ENCODE data around the gene CNST.
"Not testable (repeated sequence)": the region's sequence is repeated elsewhere in the genome, so short reads cannot be mapped to it uniquely, and the experiment has no call there.

The CNST gene

GRCh38 chr1:246699095-246699735, 133.0 kb downstream of the CNST start:
- peak; percentile 76 to 93 for DNase-seq (ENCODE audit: low read depth in 1 of 2, low spot score in 1 of 2)
- no peak for TF ChIP-seq JUND (IDR thresholded peaks at IDR 0.05; ENCODE audit: low read depth)
- in situ Hi-C loops (cut with HindIII; ENCODE audit: low pct_unique_long_range_greater_than_20kb, low sequenced_read_pairs) = no loop called here

GRCh38 chr1:246703581-246703980, 137.3 kb downstream of the CNST start:
- TF ChIP-seq JUND (IDR thresholded peaks at IDR 0.05; ENCODE audit: low read depth) = no peak
- peak in 1 of 2 experiments; percentile 56 for DNase-seq (ENCODE audit: low read depth in 1 of 2, low spot score in 1 of 2)
- in situ Hi-C loops (cut with HindIII; ENCODE audit: low pct_unique_long_range_greater_than_20kb, low sequenced_read_pairs) = no loop called here

- in situ Hi-C loops (cut with HindIII; ENCODE audit: low pct_unique_long_range_greater_than_20kb, low sequenced_read_pairs) = no loop called here
- DNase-seq (ENCODE audit: low read depth in 1 of 2, low spot score in 1 of 2) = peak in 1 of 2 experiments; percentile 67
- 0 out of 2 replicates have a peak, but pooled peaks have one; percentile 34 for TF ChIP-seq JUND (IDR thresholded peaks at IDR 0.05; ENCODE audit: low read depth)
These were observed 139.1 kb downstream of the CNST start for GRCh38 chr1:246705368-246705767.

DNA sequence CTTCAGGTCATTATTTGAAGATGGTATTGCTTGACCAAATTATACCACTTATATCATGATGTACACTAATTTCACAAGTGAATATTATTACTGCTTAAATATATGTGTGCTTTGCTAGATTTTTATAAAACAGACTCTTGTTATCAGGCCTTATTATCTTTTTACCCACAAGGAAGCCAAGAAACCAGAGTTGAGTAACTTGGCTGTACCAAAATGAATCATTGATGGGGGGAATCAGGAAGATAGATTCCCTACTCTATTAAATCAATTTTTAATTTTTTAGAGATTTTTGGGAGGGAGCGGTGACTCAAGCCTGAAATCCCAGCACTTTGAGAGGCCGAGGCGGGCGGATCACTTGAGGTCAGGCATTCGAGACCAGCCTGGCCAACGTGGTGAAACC, 141.9 kb downstream of the CNST start:
- in situ Hi-C loops (cut with HindIII; ENCODE audit: low pct_unique_long_range_greater_than_20kb, low sequenced_read_pairs) = no loop called here
- no peak for TF ChIP-seq JUND (IDR thresholded peaks at IDR 0.05; ENCODE audit: low read depth)
- no peak for DNase-seq (ENCODE audit: low read depth in 1 of 2, low spot score in 1 of 2)

DNA sequence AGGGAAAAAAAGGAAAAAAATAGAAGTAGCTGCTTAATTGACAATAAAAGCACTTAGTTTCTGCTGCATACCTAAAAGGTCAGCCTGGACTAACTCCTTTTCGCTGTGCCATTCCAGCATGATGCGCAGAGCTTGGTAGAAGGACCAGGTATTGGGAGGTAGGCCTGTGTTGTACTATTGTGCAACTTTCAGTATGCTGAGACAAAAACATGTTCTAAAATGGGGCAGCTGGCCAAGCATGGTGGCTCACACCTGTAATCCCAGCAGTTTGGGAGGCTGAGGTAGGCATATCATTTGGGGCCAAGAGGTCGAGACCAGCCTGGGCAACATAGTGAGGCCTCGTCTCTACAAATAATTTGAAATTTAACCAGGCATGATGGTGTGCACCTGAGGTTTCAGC, 142.9 kb downstream of the CNST start:
- TF ChIP-seq JUND (IDR thresholded peaks at IDR 0.05; ENCODE audit: low read depth) = no peak
- no peak for DNase-seq (ENCODE audit: low read depth in 1 of 2, low spot score in 1 of 2)
- in situ Hi-C loops (cut with HindIII; ENCODE audit: low pct_unique_long_range_greater_than_20kb, low sequenced_read_pairs) = no loop called here

DNA sequence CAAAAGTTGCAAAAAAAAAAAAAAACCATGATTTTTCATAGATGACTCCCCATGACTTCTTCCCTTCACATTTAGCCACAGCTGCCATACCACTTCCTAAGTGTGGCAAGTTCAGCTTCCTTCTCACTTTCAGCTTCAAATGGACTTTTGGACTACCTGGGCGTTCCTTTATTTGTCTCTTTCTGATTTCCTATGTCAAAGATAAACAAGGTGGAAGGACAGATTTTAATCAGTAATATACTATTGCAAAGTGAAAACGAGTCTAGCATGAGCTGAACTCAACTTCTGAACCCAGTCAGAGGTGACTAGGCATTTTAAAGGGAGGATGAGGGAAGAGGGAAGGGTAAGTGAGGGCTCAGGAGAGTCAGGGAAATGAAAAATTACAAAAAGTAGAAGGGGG, 143.6 kb downstream of the CNST start:
- in situ Hi-C loops (cut with HindIII; ENCODE audit: low pct_unique_long_range_greater_than_20kb, low sequenced_read_pairs) = no loop called here
- no peak for DNase-seq (ENCODE audit: low read depth in 1 of 2, low spot score in 1 of 2)
- no peak for TF ChIP-seq JUND (IDR thresholded peaks at IDR 0.05; ENCODE audit: low read depth)

DNA sequence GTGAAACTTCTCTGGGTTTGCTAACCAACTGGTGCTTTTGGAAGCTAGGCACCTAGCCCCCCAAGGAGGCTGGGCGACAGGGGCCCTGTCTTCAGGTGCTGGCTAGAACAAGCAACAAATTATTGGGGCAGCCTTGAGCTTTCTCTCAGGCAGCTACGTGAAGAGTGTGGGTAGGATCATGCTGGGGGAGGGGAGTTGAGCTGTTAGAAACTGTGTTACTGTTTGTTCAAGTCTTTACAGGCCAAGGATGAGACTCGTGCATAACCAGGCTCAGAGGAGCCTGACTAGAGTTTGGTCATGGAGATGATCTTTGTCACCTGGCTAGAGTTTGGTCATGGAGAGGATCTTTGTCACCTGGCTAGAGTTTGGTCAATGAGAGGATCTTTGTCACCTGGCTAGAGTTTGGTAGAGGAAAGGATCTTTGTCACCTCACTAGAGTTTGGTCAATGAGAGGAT, 145.3 kb downstream of the CNST start:
- in situ Hi-C loops (cut with HindIII; ENCODE audit: low pct_unique_long_range_greater_than_20kb, low sequenced_read_pairs) = no loop called here
- DNase-seq (ENCODE audit: low read depth in 1 of 2, low spot score in 1 of 2) = no peak
- no peak for TF ChIP-seq JUND (IDR thresholded peaks at IDR 0.05; ENCODE audit: low read depth)

GRCh38 chr1:246712428-246712827, 146.2 kb downstream of the CNST start:
- DNase-seq (ENCODE audit: low read depth in 1 of 2, low spot score in 1 of 2); in situ Hi-C loops (cut with HindIII; ENCODE audit: low pct_unique_long_range_greater_than_20kb, low sequenced_read_pairs): not testable (repeated sequence)

Measured in T47D (cell line).